RWPE2 (cell line): ENCODE results near the gene OXT.

ENCODE experiments used
- ATAC-seq: fragments of 200-7000 bp; cut with Tn5 transposase; 3 replicates; pipeline ENCODE4 v1.9.1; 2021; ENCODE audit warnings: low read depth
- DNase-seq: peaks from one replicate; pipeline ENCODE4 v3.0.0-alpha.2; 2020; ENCODE audit warnings: low spot score
- H3K27ac ChIP-seq: fragments of 450-650 bp; 2 replicates; pipeline ENCODE4 v1.5.1; 2017; ENCODE audit warnings: mild to moderate bottlenecking; ENCODE audit not compliant: poor library complexity, severe bottlenecking
- H3K27me3 ChIP-seq: fragments of 250-450 bp; sonication (Bioruptor Pico); 2 replicates; pipeline ENCODE4 v1.5.1; 2021; ENCODE audit warnings: mild to moderate bottlenecking, moderate library complexity; ENCODE audit not compliant: insufficient read depth, poor library complexity, severe bottlenecking
- H3K36me3 ChIP-seq: fragments of 250-450 bp; sonication (Bioruptor Pico); 2 replicates; pipeline ENCODE4 v1.5.1; 2020; ENCODE audit warnings: low read depth, mild to moderate bottlenecking, moderate library complexity
- H3K4me1 ChIP-seq: fragments of 250-450 bp; sonication (Bioruptor Pico); 2 replicates; pipeline ENCODE4 v1.5.1; 2021; ENCODE audit warnings: mild to moderate bottlenecking, moderate library complexity; ENCODE audit not compliant: insufficient read depth, poor library complexity, severe bottlenecking
- H3K4me3 ChIP-seq: fragments of 250-450 bp; sonication (Bioruptor Pico); 2 replicates; pipeline ENCODE4 v1.5.1; 2021; ENCODE audit warnings: mild to moderate bottlenecking, moderate library complexity; ENCODE audit not compliant: severe bottlenecking
- H3K9me3 ChIP-seq: fragments of 250-450 bp; sonication (Bioruptor Pico); 2 replicates; pipeline ENCODE4 v1.5.1; 2021; ENCODE audit warnings: mild to moderate bottlenecking, moderate library complexity; ENCODE audit not compliant: severe bottlenecking
- TF ChIP-seq, protein P1 (sequence below): fragments of 450-650 bp; IDR thresholded peaks from one replicate; pipeline ENCODE4 v1.5.1; 2017; ENCODE audit warnings: mild to moderate bottlenecking, moderate library complexity; ENCODE audit not compliant: poor library complexity, severe bottlenecking

The OXT gene

DNA sequence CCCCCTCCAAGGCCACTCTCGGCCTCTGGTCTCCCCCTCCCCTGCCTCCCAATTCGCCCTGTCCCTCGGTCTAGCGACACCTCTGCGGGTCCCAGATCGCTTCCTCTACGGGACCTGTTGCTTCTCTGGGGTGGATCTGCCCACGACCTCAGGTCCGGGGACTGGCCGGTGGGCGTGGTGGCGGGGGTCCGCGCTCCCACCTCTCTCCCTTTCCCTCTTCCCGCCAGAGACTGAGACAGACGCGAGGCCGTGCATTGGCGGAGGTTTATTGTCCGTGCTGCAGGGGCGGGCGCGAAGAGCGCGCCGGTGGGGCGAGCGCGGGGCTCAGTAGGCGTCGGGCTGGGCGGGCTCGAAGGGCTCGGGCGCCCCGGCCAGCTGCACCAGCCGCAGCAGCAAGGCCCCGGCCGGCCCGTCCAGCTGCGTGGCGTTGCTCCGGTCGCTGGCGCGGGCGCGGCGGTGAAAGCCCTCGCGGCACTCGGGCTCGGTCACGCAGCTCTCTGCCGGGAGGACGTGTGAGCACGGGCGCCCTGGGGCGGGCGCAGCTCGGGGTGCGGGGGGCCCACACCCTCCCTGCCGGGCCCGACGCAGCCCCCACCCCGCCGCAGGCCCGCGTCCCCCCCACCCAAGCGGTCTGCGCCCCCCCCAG lies 11.0 kb downstream of the OXT start:
- no peaks in the 10 kb centered on the region for H3K36me3 ChIP-seq
- no peaks in the 10 kb centered on the region for H3K9me3 ChIP-seq
- DNase-seq (no peak), ATAC-seq (no peak)
- peaks cover 26% of the 10 kb centered on the region for H3K27me3 ChIP-seq
- TF ChIP-seq, protein P1, sequence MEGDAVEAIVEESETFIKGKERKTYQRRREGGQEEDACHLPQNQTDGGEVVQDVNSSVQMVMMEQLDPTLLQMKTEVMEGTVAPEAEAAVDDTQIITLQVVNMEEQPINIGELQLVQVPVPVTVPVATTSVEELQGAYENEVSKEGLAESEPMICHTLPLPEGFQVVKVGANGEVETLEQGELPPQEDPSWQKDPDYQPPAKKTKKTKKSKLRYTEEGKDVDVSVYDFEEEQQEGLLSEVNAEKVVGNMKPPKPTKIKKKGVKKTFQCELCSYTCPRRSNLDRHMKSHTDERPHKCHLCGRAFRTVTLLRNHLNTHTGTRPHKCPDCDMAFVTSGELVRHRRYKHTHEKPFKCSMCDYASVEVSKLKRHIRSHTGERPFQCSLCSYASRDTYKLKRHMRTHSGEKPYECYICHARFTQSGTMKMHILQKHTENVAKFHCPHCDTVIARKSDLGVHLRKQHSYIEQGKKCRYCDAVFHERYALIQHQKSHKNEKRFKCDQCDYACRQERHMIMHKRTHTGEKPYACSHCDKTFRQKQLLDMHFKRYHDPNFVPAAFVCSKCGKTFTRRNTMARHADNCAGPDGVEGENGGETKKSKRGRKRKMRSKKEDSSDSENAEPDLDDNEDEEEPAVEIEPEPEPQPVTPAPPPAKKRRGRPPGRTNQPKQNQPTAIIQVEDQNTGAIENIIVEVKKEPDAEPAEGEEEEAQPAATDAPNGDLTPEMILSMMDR, result no peak
- no peak overlapping the region for H3K27ac ChIP-seq
- no peak overlapping the region for H3K4me3 ChIP-seq
- no peaks in the 10 kb centered on the region for H3K4me1 ChIP-seq

DNA sequence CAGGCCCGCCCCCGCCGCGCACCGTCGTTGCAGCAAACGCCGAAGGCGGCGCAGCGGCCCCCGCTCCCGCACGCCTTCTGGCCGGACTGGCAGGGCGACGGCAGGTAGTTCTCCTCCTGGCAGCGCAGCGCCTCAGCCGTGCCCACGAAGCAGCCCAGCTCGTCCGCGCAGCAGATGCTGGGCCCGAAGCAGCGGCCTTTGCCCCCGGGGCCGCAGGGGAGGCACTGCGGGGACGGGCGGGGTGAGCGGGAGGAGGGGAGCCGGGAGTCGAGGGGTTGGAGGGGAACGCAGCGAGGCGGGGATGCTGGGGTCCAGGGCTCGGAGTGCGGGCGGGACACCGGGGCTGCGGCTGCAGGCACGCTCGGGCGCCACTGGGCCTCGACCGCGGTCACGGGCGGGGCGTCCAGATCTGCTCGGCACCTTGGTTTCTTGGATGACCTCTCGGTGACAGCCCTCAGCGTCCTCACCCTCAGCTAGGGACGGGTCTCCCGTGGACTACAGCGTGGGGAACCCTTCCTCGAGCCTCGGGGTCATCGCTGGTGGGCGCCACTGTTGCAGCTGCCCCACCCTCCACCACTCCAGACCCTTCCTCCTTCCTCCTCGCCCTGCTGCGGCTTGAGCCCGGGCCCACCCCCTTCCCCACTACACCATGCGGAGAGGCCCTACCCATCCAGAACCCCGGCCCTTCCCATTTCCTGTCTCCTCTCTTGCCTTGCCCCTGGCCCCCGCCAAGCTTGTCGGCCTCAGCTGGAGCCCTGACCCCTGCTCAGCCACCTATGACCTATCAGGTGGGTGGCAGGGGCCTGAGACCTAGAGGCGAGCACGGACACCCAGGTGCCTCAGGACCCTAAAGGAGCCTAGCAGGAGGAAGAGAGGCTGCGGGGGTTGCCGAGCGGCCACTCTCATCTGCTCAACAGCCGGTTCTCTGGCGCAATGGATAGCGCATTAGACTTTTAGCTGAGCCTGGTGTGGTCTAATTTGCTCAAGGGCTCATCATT lies 11.8 kb downstream of the OXT start:
- no peaks in the 10 kb centered on the region for H3K36me3 ChIP-seq
- DNase-seq, result no peak
- H3K4me3 ChIP-seq, result no peak overlapping the region
- no peaks in the 10 kb centered on the region for H3K4me1 ChIP-seq
- H3K9me3 ChIP-seq, result no peaks in the 10 kb centered on the region
- no peak overlapping the region for H3K27ac ChIP-seq
- TF ChIP-seq, protein P1, result no peak
- H3K27me3 ChIP-seq, result peaks cover 26% of the 10 kb centered on the region
- peak; percentile 18; the same call in 1 of the 3 replicates for ATAC-seq

DNA sequence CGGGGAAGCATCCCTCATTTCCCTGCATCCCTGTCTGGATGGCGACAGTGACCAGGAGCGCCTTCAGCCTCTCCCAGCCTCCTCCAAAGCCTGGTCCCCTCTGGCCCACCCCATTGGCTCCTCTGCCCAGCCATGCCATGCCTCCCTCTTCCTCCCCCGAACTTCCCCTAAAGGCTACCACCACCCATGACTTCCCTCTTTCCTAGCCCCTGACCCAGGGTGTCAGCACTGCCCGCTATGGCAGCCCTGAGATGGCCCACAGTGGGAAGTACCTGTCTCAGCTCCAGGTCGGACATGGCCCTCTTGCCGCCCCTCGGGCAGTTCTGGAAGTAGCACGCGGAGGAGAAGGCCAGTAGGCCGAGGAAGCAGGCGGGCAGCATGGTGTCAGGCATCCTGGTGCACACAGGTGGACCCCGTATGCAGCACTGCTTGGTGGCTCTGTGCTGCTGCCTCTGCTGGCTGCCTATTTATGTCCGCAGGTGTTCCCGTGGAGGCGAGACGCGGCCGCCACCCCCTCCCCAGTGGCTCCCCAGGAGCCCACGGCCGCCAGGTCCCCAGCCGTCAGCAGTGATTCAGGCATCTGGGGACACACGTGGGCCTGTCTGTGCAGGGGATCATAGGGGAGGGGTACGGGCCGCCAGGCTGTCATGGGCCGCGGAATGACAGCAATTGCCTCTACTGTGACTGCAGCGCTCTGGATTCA lies 13.0 kb downstream of the OXT start, which contains the start of gene AVP:
AVP (minus strand) TSS at position 442 of the 703 bp plus-strand sequence; CDS start at position 392, 50 bp downstream.
- H3K27ac ChIP-seq, result no peak within 1 kb of the TSS
- H3K9me3 ChIP-seq, result no peaks in the 10 kb centered on the region
- TF ChIP-seq, protein P1, result no peak
- no peak for ATAC-seq
- H3K4me1 ChIP-seq, result no peaks in the 10 kb centered on the region
- H3K36me3 ChIP-seq, result no peaks in the 10 kb centered on the region
- no peak within 1 kb of the TSS for H3K4me3 ChIP-seq
- H3K27me3 ChIP-seq, result peaks cover 26% of the 10 kb centered on the region
- no peak for DNase-seq

DNA sequence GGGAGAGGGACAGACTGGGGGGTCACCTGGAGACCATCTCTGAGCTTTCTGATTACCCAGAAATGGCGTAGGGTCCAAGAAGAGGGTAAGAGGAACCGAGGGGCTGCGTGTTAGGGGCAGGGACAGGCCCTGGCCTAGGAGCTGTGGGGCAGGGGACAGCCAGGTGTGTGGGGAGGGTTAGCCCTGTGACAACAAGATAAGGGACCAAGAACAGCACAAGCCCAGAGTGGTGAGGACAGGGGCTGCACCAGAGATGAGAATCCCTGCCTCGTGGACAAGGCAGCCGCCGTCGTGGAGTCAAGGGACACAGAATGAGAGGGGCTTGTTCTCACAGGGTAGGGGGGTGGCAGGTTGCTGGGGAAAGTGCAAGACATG lies 13.6 kb downstream of the OXT start:
- TF ChIP-seq, protein P1, result no peak
- DNase-seq (no peak), ATAC-seq (no peak)
- no peaks in the 10 kb centered on the region for H3K36me3 ChIP-seq
- no peak overlapping the region for H3K4me3 ChIP-seq
- peaks cover 26% of the 10 kb centered on the region for H3K27me3 ChIP-seq
- H3K9me3 ChIP-seq, result no peaks in the 10 kb centered on the region
- H3K4me1 ChIP-seq, result no peaks in the 10 kb centered on the region
- H3K27ac ChIP-seq, result no peak overlapping the region
